Trophoblast cell (in vitro differentiated cells and primary cell): ENCODE measurements around the gene SPEG.

Experiments
- DNase-seq, 2 donors: peaks; one replicate each; pipeline ENCODE4 v3.0.0-alpha.2; 2016
- H2AFZ ChIP-seq: 2 replicates; pipeline ENCODE4 v1.6.1; 2013; ENCODE audit warnings: low read length, moderate library complexity, mild to moderate bottlenecking; ENCODE audit not compliant: insufficient read depth, poor library complexity
- H2AK5ac ChIP-seq: 2 replicates; pipeline ENCODE4 v1.6.1; 2013; ENCODE audit warnings: mild to moderate bottlenecking, low read length
- H2BK120ac ChIP-seq: 2 replicates; pipeline ENCODE4 v1.6.1; 2013; ENCODE audit warnings: low read length, mild to moderate bottlenecking, moderate library complexity; ENCODE audit not compliant: insufficient read depth, poor library complexity
- H2BK12ac ChIP-seq: 2 replicates; pipeline ENCODE4 v1.6.1; 2013; ENCODE audit warnings: mild to moderate bottlenecking, low read length, moderate library complexity
- H2BK5ac ChIP-seq: 2 replicates; pipeline ENCODE4 v1.6.1; 2013; ENCODE audit warnings: low read length, low read depth, moderate library complexity, mild to moderate bottlenecking; ENCODE audit not compliant: poor library complexity
- H3K14ac ChIP-seq: 2 replicates; pipeline ENCODE4 v1.6.1; 2013; ENCODE audit warnings: mild to moderate bottlenecking, low read length
- H3K18ac ChIP-seq: 2 replicates; pipeline ENCODE4 v1.6.1; 2013; ENCODE audit warnings: mild to moderate bottlenecking, low read length
- H3K23ac ChIP-seq: 2 replicates; pipeline ENCODE4 v1.6.1; 2013; ENCODE audit warnings: low read length
- H3K27ac ChIP-seq: 2 replicates; pipeline ENCODE4 v1.5.1; 2013; ENCODE audit warnings: low read depth, mild to moderate bottlenecking, inconsistent platforms, low read length, moderate library complexity
- H3K27me3 ChIP-seq: 2 replicates; pipeline ENCODE4 v1.6.1; 2013; ENCODE audit warnings: inconsistent platforms, mild to moderate bottlenecking, low read length, moderate library complexity; ENCODE audit not compliant: insufficient read depth
- H3K36me3 ChIP-seq, 2 experiments: 1 replicate in 1 of 2; 2 replicates in 1 of 2; pipeline ENCODE4 v1.6.1; 2013; ENCODE audit warnings: low read length in 2 of 2, mild to moderate bottlenecking in 2 of 2, moderate library complexity in 1 of 2; ENCODE audit not compliant: insufficient read depth in 2 of 2, control insufficient read depth in 1 of 2
- H3K4ac ChIP-seq: 2 replicates; pipeline ENCODE4 v1.6.1; 2013; ENCODE audit warnings: low read depth, mild to moderate bottlenecking, low read length, moderate library complexity
- H3K4me1 ChIP-seq, 2 experiments: 1 replicate in 1 of 2; 2 replicates in 1 of 2; pipeline ENCODE4 v1.6.1; 2013; ENCODE audit warnings: low read length in 2 of 2, mild to moderate bottlenecking in 2 of 2, moderate library complexity in 1 of 2; ENCODE audit not compliant: insufficient read depth in 2 of 2, control insufficient read depth in 1 of 2
- H3K4me2 ChIP-seq: 2 replicates; pipeline ENCODE4 v1.6.1; 2013; ENCODE audit warnings: inconsistent platforms, mild to moderate bottlenecking, low read length, moderate library complexity
- H3K4me3 ChIP-seq: 2 replicates; pipeline ENCODE4 v1.5.1; 2013; ENCODE audit warnings: mild to moderate bottlenecking, low read depth, low read length, inconsistent platforms
- H3K79me1 ChIP-seq: one replicate; pipeline ENCODE4 v1.6.1; 2013; ENCODE audit warnings: low read length
- H3K79me2 ChIP-seq: 2 replicates; pipeline ENCODE4 v1.6.1; 2013; ENCODE audit warnings: low read length, mild to moderate bottlenecking; ENCODE audit not compliant: control insufficient read depth, insufficient read depth, poor library complexity
- H3K9ac ChIP-seq: 2 replicates; pipeline ENCODE4 v1.6.1; 2013; ENCODE audit warnings: mild to moderate bottlenecking, low read length
- H3K9me3 ChIP-seq: 2 replicates; pipeline ENCODE4 v1.6.1; 2013; ENCODE audit warnings: low read depth, mild to moderate bottlenecking, control low read depth, inconsistent platforms, low read length; ENCODE audit not compliant: insufficient read depth
- H4K12ac ChIP-seq: 2 replicates; pipeline ENCODE4 v1.6.1; 2013; ENCODE audit warnings: low read depth, mild to moderate bottlenecking, low read length, moderate library complexity
- H4K8ac ChIP-seq: 2 replicates; pipeline ENCODE4 v1.6.1; 2013; ENCODE audit warnings: low read depth, mild to moderate bottlenecking, low read length, moderate library complexity
- H4K91ac ChIP-seq: one replicate; pipeline ENCODE4 v1.6.1; 2013; ENCODE audit warnings: low read depth, mild to moderate bottlenecking, low read length, moderate library complexity
- WGBS: extraction: QIAGEN DNeasy Blood & Tissue Kit; methylation state at CpG from one replicate; pipeline ENCODE4 v1.1.7; 2013; ENCODE audit warnings: missing lambda C conversion rate; ENCODE audit not compliant: insufficient read length, insufficient coverage; ENCODE audit errors: extremely low coverage; 5-methylcytosine and 5-hydroxymethylcytosine counted together

SPEG gene

GRCh38 chr2:219415580-219416234, 18.9 kb upstream of the SPEG start:
- Histone ChIP-seq H3K27me3 (peaks cover 11% of the 10 kb centered on the region), H4K91ac (no peak overlapping the region), H3K27ac (no peak overlapping the region), H3K23ac (no peak overlapping the region), H3K9me3 (peaks cover 4% of the 10 kb centered on the region), H3K14ac (no peak overlapping the region), H3K9ac (no peak overlapping the region), H3K4me2 (no peak overlapping the region), H2AFZ (no peak overlapping the region), H3K4ac (no peak overlapping the region), H3K36me3 (no peaks in the 10 kb centered on the region), H2BK120ac (no peak overlapping the region), H3K18ac (no peak overlapping the region), H3K79me1 (no peaks in the 10 kb centered on the region), H2AK5ac (no peak overlapping the region), H4K12ac (no peak overlapping the region), H2BK5ac (no peak overlapping the region), H3K4me3 (no peak overlapping the region), H3K79me2 (no peaks in the 10 kb centered on the region), H2BK12ac (no peak overlapping the region), H4K8ac (no peak overlapping the region), H3K4me1 (peaks cover 0 to 4% of the 10 kb centered on the region in 2 experiments)
- no CpG with 5 or more reads among the region's 5 CpGs for WGBS
- DNase-seq = no peak

DNA sequence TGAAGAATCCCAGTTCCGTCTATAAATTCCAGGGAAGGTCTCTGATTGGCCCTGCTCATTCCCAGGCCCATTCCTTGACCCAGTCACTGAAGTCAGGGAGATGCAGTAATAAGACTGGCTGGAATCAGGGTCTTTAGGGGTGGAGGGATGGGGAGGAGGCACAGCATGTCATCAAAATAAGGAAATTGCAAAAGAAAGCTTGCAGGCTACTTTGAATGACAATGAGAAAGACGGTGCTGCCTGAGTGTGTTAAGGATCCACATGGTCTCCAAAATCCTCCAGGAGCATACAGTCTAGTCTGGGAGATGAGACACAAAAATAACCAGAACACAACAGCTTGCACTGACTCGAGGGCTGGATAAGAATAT, 18.4 kb upstream of the SPEG start:
- Histone ChIP-seq H3K4me3 (no peak overlapping the region), H3K23ac (no peak overlapping the region), H3K9ac (no peak overlapping the region), H4K8ac (no peak overlapping the region), H4K12ac (no peak overlapping the region), H2AFZ (no peak overlapping the region), H3K4ac (no peak overlapping the region), H3K4me1 (peaks cover 0 to 4% of the 10 kb centered on the region in 2 experiments), H4K91ac (no peak overlapping the region), H3K18ac (no peak overlapping the region), H3K14ac (no peak overlapping the region), H2BK120ac (no peak overlapping the region), H2BK5ac (no peak overlapping the region), H2AK5ac (no peak overlapping the region), H3K27ac (no peak overlapping the region), H3K9me3 (peaks cover 4% of the 10 kb centered on the region), H3K27me3 (peaks cover 11% of the 10 kb centered on the region), H2BK12ac (no peak overlapping the region), H3K36me3 (no peaks in the 10 kb centered on the region), H3K79me2 (no peaks in the 10 kb centered on the region), H3K79me1 (no peaks in the 10 kb centered on the region), H3K4me2 (no peak overlapping the region)
- no CpG with 5 or more reads among the region's 3 CpGs for WGBS
- DNase-seq = no peak

- no peak overlapping the region for H4K8ac ChIP-seq
- H3K4me2 ChIP-seq = no peak overlapping the region
- H2BK5ac ChIP-seq = no peak overlapping the region
- H3K9ac ChIP-seq = no peak overlapping the region
- no peak overlapping the region for H2BK120ac ChIP-seq
- WGBS = no CpG with 5 or more reads among the region's 4 CpGs
- no peak overlapping the region for H2AK5ac ChIP-seq
- H3K36me3 ChIP-seq = no peaks in the 10 kb centered on the region
- no peak overlapping the region for H3K4me3 ChIP-seq
- peaks cover 11% of the 10 kb centered on the region for H3K27me3 ChIP-seq
- H3K79me2 ChIP-seq = no peaks in the 10 kb centered on the region
- DNase-seq = no peak
- H3K4ac ChIP-seq = no peak overlapping the region
- H3K9me3 ChIP-seq = peaks cover 4% of the 10 kb centered on the region
- H3K79me1 ChIP-seq = no peaks in the 10 kb centered on the region
- H4K91ac ChIP-seq = no peak overlapping the region
- no peak overlapping the region for H2AFZ ChIP-seq
- H3K18ac ChIP-seq = no peak overlapping the region
- H4K12ac ChIP-seq = no peak overlapping the region
- H3K23ac ChIP-seq = no peak overlapping the region
- no peak overlapping the region for H3K14ac ChIP-seq
- peaks cover 0 to 4% of the 10 kb centered on the region in 2 experiments for H3K4me1 ChIP-seq
- no peak overlapping the region for H3K27ac ChIP-seq
- no peak overlapping the region for H2BK12ac ChIP-seq
Observed at GRCh38 chr2:219416938-219417337, 17.7 kb upstream of the SPEG start.

- no peaks in the 10 kb centered on the region for H3K36me3 ChIP-seq
- no peak for DNase-seq
- H3K9ac ChIP-seq = no peak overlapping the region
- H3K79me2 ChIP-seq = no peaks in the 10 kb centered on the region
- H3K4me2 ChIP-seq = no peak overlapping the region
- H3K23ac ChIP-seq = no peak overlapping the region
- no peak overlapping the region for H3K27ac ChIP-seq
- no peak overlapping the region for H2BK12ac ChIP-seq
- H2BK5ac ChIP-seq = no peak overlapping the region
- no peak overlapping the region for H3K14ac ChIP-seq
- H3K4me3 ChIP-seq = no peak overlapping the region
- H2AFZ ChIP-seq = no peak overlapping the region
- no peak overlapping the region for H2AK5ac ChIP-seq
- peaks cover 11% of the 10 kb centered on the region for H3K27me3 ChIP-seq
- WGBS = no CpG with 5 or more reads among the region's 9 CpGs
- no peak overlapping the region for H4K91ac ChIP-seq
- H3K9me3 ChIP-seq = peaks cover 4% of the 10 kb centered on the region
- no peaks in the 10 kb centered on the region for H3K79me1 ChIP-seq
- H4K8ac ChIP-seq = no peak overlapping the region
- no peak overlapping the region for H3K4ac ChIP-seq
- H3K18ac ChIP-seq = no peak overlapping the region
- H2BK120ac ChIP-seq = no peak overlapping the region
- peaks cover 0 to 4% of the 10 kb centered on the region in 2 experiments for H3K4me1 ChIP-seq
- no peak overlapping the region for H4K12ac ChIP-seq
Observed at GRCh38 chr2:219417374-219417773, 17.3 kb upstream of the SPEG start.
